Transverse colon (tissue), 4 donors: ENCODE results near the gene TESK2.

Source experiments
- CTCF ChIP-seq, 5 experiments: fragments of 200-600 bp in 3 of 5; fragments of 450-650 bp in 2 of 5; sonication (generic) in 3 of 5; IDR thresholded peaks; 1 replicate in 2 of 5; 2 replicates in 3 of 5; pipeline ENCODE4 v1.5.1; 2016 to 2017; ENCODE audit warnings: antibody characterized with exemption in 5 of 5, inconsistent platforms in 3 of 5, mild to moderate bottlenecking in 2 of 5, moderate library complexity in 1 of 5
- POLR2A ChIP-seq: fragments of 450-650 bp; IDR thresholded peaks from one replicate; pipeline ENCODE4 v1.6.1; 2016; ENCODE audit warnings: antibody characterized with exemption, mild to moderate bottlenecking, moderate library complexity
- POLR2AphosphoS5 ChIP-seq, 3 donors: sonication (generic); formaldehyde crosslinking; IDR thresholded peaks; one replicate each; pipeline ENCODE4 v1.6.1; 2016; ENCODE audit warnings: antibody characterized with exemption in 3 of 3

- TF ChIP-seq CTCF (IDR thresholded peaks at IDR 0.05) (no peak), POLR2A (no peak), POLR2AphosphoS5 (IDR thresholded peaks at IDR 0.05) (no peak)
Measured at GRCh38 chr1:45478121-45478814, 12.7 kb downstream of the TESK2 start.
